GM19468 (cell line): ENCODE measurements around the gene PIP5K1C.
"Not testable (repeated sequence)": the region's sequence is repeated elsewhere in the genome, so short reads cannot be mapped to it uniquely, and the experiment has no call there.

Experiments
- ATAC-seq: cut with Tn5 transposase; IDR thresholded peaks from one replicate; pipeline ENCODE4 v1.9.1; 2021; ENCODE audit warnings: mild to moderate bottlenecking, moderate library complexity, moderate number of reproducible peaks; ENCODE audit not compliant: unreplicated experiment; ENCODE audit errors: extremely low read depth

PIP5K1C gene

DNA sequence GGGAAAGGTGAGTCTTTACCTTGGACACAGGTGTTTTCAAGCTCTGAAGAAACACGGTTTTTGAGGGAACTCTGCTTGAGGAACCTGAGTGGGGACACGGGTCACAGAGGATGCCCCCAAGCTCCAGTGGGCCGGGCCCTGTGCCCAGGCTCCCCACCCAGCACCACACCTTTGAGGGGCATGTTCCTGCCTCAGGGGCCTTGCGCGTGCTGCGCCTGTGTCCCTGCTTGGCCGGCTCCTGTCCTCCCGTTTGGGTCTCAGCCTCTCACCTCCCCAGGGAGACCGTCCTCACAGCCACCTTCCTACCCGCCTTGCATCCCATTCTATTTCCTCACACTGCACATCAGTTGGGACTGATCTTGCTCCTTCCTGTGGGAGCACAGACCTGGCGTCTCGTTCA, 21.1 kb downstream of the PIP5K1C start:
- no peak for ATAC-seq

DNA sequence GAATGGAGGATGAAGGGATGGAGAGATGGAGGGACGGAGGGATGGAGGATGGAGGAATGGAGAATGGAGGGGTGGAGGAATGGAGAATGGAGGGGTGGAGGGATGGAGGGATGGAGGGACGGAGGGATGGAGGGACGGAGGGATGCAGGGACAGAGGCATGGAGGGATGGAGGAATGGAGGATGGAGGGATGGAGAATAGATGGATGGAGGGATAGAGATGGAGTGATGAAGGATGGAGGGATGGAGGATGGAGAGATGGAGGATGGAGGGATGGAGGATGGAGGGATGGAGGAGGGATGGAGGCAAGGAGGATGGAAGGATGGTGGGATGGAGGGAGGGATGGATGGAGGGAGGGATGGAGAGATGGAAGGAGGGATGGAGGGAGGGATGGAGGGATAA, 22.1 kb downstream of the PIP5K1C start:
- ATAC-seq, result no peak

DNA sequence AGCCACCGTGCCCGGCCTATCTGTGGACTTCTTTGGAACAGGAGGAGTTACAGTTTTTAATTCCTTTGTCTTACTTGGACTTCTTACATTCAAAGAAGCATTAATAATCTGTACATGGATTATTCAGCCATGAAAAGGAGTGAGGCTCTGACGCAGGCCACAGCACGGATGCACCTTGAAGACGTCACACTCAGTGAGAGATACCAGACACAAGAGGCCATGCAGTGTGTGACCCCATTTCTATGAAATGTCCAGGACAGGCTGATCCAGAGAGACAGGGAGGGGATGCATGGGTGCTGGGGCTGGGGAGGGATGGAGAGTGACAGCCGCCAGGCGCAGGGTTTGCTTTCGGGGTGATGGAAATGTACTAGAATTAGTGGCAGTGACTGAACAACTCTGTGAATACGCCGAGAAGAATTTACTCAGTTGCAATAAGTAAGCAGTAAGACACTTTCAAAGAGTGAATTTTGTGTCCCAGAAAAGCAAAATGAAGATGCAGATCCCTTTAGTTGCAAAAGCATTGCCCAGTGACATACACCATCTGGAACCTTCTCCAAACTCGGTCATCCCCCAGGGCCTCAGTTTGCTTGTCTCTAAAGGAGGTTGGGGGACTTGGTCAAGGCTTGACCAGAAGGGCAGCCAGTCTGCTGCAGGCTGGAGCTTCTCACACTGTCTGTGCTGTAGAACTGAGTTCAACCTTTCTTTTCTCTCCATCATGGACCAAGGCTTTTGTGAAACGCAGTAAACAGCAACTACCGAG, 25.3 kb downstream of the PIP5K1C start:
- no peak for ATAC-seq

DNA sequence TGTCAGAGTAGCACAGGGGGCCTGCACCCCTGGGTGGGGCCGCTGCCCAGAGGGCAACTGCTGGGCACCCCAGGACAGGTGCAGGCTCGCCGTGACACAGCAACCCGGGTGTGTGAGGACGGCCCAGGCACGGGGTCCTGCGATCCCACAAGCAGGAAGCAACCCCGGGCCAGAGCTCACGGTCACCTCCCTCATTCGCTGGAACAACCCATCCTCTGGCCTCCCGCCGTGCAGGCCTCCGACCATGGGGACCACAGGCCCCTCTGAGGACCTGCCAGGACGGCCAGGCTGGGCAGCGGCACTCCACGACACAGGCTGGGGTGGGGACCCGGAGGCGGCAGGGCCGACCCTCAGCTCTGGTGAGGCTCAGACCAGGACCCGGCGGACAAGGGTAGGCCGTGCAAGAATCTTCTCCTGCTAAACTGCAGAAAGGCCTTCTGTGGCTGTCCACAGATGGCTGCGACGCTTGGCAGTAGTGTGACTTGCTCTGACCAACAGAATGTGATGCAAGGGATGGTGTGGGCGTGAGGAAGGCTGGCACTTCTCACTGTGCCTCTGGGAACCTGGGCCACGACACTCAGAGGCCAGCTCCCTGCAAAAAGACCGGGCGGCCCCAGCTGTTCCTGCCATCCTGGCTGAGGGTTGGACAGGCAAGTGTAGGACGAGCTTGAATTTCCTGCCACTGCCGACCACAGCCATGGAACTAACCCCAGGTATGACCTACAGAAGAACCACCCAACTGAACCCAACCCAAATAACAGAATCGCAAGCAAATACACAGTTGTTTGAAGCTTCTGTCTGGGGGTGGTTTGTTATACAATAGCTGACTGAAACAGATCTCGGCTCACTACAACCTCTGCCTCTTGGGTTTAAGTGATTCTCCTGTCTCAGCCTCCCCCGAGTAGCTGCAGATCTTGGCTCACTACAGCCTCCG, 26.5 kb downstream of the PIP5K1C start:
- ATAC-seq, result no peak

DNA sequence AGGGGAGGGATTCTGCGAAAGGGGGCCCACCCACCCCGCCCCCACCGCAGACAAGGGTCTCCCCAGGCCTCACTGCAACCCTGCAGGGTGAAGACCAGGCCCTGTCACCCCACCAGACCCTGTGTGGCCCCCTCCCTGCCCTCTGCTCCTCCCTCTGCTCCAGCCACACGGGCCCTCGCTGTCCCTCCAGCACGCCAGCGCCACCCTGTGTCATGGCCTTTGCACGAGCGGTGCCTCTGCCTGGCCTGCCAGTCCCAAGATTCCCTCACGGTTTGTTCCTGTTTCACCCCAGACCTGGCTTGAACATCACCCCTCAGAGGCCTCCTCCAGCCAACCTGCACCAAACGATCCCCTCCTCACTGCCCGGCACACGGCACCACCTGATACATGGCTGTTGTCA, 27.3 kb downstream of the PIP5K1C start:
- ATAC-seq, result no peak

DNA sequence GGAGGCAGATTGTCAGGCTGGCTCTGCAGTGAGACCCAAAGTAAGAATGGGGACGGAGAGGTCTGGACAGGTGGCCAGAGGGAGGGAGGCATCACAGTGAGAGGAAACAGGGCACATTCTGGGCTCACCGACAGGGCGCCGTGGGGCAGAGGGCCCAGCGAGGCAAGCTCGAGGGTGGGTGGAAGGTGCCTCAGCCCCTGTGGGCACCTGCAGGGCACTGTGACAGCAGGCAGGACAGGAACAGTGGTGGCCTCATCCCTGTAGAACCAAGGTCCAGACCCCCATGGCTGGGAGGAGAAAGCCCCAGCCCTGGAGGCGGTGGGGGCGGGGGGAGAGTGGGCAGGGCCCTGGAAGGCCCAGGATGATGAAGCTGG, 27.7 kb downstream of the PIP5K1C start:
- ATAC-seq, result no peak

DNA sequence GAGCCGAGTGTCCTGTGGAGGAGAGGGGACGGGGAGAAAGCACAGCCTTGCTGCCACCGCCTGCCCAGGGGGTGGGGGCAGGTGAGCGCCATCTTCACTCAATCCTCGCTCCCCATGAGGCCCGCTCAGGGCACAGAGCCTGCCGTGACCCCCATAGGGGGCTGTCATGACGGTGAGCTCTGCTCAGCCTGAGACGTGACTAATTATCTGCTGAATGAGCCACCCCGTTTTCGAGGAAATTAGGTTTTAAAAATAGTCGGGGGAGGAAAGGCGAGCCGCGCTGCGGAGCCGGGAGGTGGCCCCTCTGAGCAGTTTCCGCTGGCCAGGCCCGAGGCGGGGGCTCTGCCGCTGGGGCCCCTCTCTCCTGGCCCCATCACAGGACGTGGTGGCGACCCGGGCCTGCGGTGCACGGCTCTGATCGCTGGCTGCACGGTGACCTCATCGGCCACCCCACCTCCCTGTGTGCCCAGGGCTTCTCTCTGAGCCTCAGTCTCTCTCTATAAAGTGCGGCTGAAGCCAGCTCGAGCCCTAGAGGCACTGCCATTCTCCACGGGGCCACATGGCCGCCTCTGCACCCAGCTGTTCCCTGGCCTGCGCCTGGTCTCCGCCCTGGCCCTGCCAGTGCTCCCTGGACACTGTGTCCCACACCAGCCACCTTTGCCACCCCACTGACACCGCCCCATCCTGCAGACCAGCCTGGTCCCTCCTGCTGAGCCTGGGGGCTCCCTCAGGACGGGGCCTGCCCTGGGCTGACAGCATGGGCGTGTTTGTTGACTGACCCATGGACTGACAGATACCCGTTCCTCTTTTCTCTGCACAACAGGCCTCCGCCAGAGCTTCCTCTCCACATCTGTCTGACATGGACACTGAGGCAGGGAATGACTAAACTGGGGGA, 28.3 kb downstream of the PIP5K1C start:
- ATAC-seq, result no peak

DNA sequence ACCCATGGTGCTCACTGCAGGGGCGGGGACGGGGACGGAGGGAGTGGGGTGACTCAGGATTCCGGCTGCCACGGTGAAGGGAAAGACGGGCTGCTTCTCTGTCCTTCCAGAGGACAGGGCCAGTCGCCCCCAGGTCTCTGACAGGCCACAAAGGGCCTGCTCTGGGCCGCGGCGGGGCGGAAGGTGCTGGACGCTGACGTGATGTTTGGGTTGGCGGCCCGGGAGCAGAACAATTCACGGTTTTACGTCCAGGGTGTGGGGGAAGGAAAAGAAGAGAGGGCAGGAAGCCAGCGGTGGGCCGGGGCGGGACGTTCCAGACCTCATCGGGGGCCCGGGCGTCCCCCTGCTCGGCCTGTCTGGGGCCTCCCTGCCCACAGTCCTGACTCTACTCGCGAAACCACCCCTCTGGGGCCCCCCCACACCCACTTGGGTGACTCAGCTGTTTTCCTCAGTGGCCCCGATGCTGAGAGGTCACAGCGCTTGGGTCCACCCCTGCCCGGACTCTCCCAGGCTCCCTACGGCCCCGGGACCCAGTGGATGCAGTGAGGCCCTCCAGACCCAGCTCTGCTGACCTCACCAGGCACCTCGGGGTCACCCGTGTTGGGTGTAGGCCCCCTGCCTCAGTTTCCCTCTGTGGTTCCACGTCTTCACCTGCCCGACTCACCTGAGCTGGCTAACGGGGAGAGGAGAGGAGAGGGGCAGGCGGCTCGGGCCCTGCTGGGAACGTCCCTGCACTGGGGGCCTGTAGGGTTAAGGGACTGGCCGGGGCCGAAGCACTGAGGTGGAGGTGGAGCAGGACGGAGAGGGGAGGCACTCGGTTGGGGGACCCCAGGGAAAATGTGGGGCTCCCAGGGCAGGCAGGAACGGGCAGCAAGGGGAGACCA, 29.2 kb downstream of the PIP5K1C start:
- no peak for ATAC-seq

DNA sequence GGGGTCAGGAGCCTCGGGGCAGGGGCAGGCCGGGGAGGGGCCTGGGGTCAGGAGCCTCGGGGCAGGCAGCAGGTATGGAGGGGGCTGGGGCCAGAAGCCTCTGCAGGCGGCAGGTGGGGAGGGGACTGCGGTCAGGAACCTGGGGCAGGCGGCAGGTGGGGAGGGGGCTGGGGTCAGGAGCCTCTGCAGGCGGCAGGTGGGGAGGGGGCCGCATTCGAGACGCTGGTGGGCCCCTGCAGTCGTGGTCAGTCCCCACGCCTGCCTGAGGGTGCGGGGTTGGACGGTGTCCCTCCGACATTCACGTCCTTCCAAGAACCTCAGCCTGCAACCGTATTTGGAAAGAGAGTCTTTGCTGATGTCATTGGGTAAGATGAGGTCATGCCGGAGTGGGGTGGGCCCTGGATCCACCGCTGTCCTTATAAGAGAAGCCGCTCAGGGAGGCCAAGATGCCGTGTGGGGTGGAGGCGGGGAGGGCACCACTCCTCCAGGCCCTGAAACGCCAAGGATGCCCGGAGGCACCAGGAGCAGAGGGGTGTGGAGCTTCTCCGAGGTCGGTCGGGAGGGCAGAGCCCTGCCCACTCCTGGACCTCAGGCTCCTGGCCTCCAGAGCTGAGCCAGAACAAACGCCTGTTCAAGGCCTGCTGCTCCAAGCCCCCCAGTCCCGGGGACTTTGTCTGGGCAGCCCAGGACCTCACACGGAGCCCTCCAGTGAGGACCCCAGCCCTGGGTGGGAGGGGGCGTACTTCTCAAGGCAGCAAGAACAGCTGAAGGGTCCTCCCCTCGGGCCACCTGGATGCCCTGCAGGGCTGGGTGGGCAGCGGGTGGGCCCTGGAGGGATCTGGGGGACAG, 30.1 kb downstream of the PIP5K1C start:
- no peak for ATAC-seq

DNA sequence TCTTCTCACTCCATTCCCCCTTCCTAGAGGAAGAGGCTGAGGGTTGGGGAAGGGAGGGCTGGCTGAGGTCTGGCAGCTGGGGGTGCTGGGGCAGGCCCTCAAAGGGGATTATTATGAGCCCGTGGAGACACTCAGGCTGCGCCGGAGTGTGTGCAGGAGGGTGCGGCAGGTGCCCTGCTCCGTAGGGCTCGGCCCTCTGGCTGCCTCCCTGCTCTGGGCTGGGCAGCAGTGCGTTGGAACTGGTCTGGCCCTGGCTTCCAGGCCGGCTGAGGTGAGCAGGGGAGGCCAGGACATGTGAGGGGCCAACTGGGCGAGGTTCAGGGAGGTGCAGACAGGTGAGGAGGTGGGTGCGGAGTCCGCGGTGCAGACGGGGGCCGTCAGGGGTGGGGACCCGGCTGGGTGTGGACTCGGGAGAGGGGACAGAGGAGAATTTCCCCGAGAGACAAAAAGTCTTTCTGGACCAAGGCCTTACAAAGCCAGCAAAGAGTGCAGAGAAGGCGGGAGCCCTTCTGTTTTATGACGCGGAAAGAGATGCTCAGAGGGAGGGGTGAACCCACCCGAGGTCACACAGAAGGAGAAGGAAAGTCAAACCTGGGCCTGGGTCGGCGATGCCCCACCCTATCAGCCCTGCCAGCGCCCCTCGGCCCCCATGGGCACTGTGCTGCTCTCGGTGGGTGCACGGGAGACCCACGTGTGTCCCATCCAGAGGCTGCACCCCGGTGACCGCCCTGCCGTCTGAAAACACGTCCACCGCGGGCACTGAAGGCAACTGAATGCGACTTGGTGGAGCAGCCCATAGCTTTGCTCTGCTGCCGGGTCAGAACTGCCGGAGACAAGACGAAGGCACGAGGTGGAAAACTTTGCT, 31.0 kb downstream of the PIP5K1C start:
- no peak for ATAC-seq

DNA sequence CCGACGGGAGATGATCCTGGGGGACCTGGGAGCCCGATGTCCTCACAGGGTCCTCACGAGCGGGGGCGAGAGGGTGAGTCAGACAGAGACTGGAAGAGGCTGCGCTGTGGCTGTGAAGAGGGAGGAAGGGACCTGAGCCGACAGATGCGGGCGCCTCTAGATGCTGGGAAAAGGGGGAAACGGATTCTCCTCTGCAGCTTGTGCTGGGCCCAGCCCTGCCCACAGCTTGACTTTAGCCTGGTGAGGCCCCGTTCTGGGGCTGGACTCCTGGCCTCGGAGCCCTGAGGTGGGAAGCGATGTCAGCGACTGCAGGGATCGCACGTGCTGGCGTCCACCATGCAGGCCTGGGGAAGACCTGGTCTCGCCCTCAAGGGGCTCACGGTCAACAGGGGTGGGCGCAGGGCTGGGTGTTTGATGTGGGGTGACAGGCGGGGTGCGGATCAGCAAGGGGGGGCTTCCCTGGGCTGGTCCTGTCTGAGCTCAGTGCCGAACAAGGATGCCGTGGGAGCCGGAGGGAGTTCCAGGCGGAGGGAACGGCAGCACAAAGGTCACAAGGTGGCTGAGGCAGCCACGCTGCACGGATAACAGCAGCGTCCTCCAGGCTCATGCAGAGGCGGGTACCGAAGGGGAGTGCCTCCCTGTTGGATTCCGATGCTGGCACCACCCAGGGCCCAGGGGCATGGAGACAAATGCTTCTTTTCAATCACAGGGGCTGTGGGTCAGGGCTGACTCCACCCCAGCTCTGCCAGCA, 31.8 kb downstream of the PIP5K1C start:
- ATAC-seq, result no peak

DNA sequence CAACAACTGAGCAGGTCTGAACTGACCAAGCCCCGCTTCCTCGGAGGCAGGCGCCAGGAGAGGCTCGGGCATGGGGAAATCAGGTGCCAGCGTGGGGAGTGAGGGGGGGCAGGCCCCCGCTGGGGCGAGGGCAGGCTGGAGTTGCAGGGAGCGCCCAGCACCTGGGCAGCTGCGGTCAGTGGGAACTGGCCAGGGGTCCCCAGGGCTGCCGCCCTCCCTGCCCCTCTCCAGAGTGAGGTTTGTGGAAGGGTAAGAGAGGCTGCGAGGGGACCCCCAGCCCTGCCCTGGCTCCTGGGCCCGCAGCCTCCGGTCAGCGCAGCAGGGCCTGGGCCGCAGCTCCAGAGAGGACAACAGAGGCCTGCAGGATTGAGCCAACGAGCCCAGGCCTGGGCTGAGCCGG, 32.5 kb downstream of the PIP5K1C start:
- ATAC-seq, result no peak

DNA sequence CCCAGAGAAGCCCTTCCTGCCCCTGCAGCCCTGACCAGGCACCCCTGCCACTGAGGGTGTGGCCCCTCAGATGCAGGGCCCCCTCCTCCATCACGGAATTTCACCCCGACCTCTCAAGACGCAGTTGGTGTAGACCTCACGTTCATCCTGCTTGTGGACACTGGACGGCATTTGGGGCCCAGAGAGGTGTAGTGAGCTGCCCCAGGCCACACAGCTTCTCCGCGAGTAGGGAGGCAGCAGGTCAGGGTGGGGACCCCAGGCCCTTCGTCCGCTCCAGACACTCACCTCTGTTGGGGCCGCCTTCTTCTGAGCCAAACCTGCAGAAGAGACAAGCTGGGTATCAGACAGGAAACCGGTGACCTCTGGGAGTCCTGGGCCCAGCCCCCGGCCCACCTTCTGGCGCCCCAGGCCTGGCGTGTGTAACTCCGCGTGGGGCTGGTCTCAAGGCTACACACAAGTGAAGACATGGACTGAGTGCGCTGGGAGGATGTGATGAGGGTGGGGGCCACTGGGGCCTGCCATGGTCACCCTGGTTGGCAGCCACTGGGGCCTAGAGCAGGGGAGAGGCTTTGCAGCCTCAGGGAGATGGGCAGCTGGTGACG, 33.1 kb downstream of the PIP5K1C start:
- no peak for ATAC-seq

DNA sequence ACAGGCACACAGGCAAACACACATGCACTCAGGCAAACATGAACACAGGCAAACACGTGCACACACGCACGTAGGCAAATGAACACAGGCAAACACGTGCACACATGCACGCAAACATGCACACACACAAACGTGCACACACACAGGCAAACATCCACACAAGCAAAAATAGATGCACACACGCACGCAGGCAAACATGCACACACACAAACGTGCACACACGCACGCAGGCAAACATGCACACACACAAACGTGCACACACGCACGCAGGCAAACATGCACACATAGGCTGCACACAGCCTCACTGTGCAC, 33.8 kb downstream of the PIP5K1C start:
- not testable (repeated sequence) for ATAC-seq

DNA sequence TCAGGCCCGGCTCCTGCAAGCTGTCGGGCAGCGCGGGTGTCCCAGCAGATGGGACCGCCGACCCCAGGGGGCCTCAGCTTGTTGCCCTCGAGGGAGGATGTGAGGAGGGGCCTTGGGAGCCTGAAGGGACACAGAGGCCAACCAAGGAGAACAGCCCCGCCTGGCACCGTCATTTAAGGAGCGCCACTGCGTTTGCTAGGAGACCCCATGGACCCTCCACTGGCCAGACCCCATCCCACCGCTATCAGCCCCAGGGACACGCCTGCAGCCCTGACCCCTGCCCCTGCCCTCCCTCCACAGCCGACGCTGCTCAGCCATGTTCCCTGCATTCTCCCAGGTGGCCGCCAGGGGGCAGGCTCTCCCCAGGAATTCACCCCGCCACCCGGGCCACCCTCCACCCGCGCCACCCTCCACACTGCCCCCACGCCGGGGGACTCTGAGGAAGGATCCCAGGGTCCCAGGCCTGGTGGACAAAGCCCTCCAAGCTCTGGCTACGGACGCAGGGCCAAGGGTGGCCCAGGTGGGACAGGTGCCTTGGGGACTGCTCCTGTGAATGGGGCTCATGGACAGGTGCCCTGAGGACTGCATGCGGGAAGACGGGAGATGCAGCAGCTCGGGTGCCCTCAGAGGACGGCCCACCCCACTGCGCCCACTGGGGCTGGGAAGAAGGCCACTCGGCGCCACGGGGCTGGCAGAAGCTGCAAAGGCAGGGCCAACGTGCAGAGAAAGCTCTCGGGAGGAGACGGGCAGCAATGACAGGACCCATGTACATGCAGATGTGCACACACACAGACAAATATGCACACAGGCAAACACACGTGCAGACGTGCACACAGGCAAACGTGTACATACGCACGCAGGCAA, 34.4 kb downstream of the PIP5K1C start:
- ATAC-seq, result no peak
